Astrocyte (in vitro differentiated cells and primary cell): ENCODE results near the gene ATP2A1. TPM values are rescaled to one million over a fixed set of nuclear protein-coding genes. Genes with fewer than 3 reads are reported as not detected.
A peak's percentile ranks its signal among the peaks of the same experiment; 100 is the strongest.
"Not testable (repeated sequence)": the region's sequence is repeated elsewhere in the genome, so short reads cannot be mapped to it uniquely, and the experiment has no call there.

ENCODE experiments used
- DNase-seq: peaks from one replicate; pipeline ENCODE4 v3.0.0-alpha.2; 2010; ENCODE audit warnings: low read depth
- FAIRE-seq: peaks from 2 replicates; lab custom pipeline; 2011; peaks lifted over from hg19 to GRCh38; lab: Jason Lieb, UNC
- H2AFZ ChIP-seq: 2 replicates; pipeline ENCODE4 v1.6.0; 2012; ENCODE audit warnings: low read depth, low read length, inconsistent platforms
- H3K27ac ChIP-seq: 2 replicates; pipeline ENCODE4 v1.5.1; 2011; ENCODE audit warnings: low read depth, low read length, inconsistent platforms
- H3K27me3 ChIP-seq: 2 replicates; pipeline ENCODE4 v1.6.0; 2011; ENCODE audit warnings: low read length, inconsistent platforms; ENCODE audit not compliant: insufficient read depth
- H3K36me3 ChIP-seq: 2 replicates; pipeline ENCODE4 v1.5.1; 2011; ENCODE audit warnings: low read length, inconsistent platforms; ENCODE audit not compliant: insufficient read depth
- H3K4me1 ChIP-seq: 2 replicates; pipeline ENCODE4 v1.5.1; 2011; ENCODE audit warnings: low read length, inconsistent platforms; ENCODE audit not compliant: insufficient read depth
- H3K4me2 ChIP-seq: 2 replicates; pipeline ENCODE4 v1.6.0; 2012; ENCODE audit warnings: low read length, inconsistent platforms
- H3K4me3 ChIP-seq: 2 replicates; pipeline ENCODE4 v1.5.1; 2011; ENCODE audit warnings: low read depth, mild to moderate bottlenecking, low read length, inconsistent platforms; ENCODE audit not compliant: insufficient read depth
- H3K79me2 ChIP-seq: 2 replicates; pipeline ENCODE4 v1.6.0; 2012; ENCODE audit warnings: mild to moderate bottlenecking, low read length, inconsistent platforms; ENCODE audit not compliant: insufficient read depth
- H3K9ac ChIP-seq: 2 replicates; pipeline ENCODE4 v1.6.0; 2012; ENCODE audit warnings: mild to moderate bottlenecking, low read length, inconsistent platforms
- H3K9me3 ChIP-seq: 2 replicates; pipeline ENCODE4 v1.5.1; 2012; ENCODE audit warnings: low read depth, mild to moderate bottlenecking, low read length, inconsistent platforms; ENCODE audit not compliant: insufficient read depth
- H4K20me1 ChIP-seq: 2 replicates; pipeline ENCODE4 v1.6.0; 2012; ENCODE audit warnings: low read length, inconsistent platforms; ENCODE audit not compliant: insufficient read depth
- H3K27ac Mint-ChIP-seq: one replicate; pipeline ENCODE4 v1.8.0; 2021; ENCODE audit warnings: mild to moderate bottlenecking, mixed read lengths; ENCODE audit not compliant: unreplicated experiment
- H3K27me3 Mint-ChIP-seq: one replicate; pipeline ENCODE4 v1.8.0; 2021; ENCODE audit warnings: low read depth, mixed read lengths; ENCODE audit not compliant: unreplicated experiment
- H3K36me3 Mint-ChIP-seq: one replicate; pipeline ENCODE4 v1.8.0; 2021; ENCODE audit warnings: low read depth, mixed read lengths; ENCODE audit not compliant: unreplicated experiment
- H3K4me1 Mint-ChIP-seq: one replicate; pipeline ENCODE4 v1.8.0; 2021; ENCODE audit warnings: low read depth, mixed read lengths; ENCODE audit not compliant: unreplicated experiment
- H3K4me3 Mint-ChIP-seq: one replicate; pipeline ENCODE4 v1.8.0; 2021; ENCODE audit warnings: mild to moderate bottlenecking, moderate library complexity, mixed read lengths; ENCODE audit not compliant: unreplicated experiment
- H3K9me3 Mint-ChIP-seq: one replicate; pipeline ENCODE4 v1.8.0; 2021; ENCODE audit warnings: mild to moderate bottlenecking, mixed read lengths; ENCODE audit not compliant: unreplicated experiment
- CTCF ChIP-seq: IDR thresholded peaks from 2 replicates; pipeline ENCODE4 v1.5.1; 2011; ENCODE audit warnings: low read depth, mild to moderate bottlenecking, inconsistent platforms, low read length, moderate library complexity; ENCODE audit not compliant: insufficient read depth
- EZH2 ChIP-seq: IDR thresholded peaks from 2 replicates; pipeline ENCODE4 v1.6.1; 2012; ENCODE audit warnings: mild to moderate bottlenecking, low read length, inconsistent platforms; ENCODE audit not compliant: insufficient read depth
- total RNA-seq: library from RNA; stranded (reverse); gene quantifications from 2 replicates; pipeline ENCODE4 v1.2.1, GENCODE V29; 2021

Gene ATP2A1
- total RNA-seq, 1 donor from 2014 or later: 2.0 TPM

- H3K79me2 ChIP-seq: no peaks in the 10 kb centered on the region
- H3K27ac Mint-ChIP-seq: no peak overlapping the region
- H2AFZ ChIP-seq: peak overlapping the region; percentile 85
- no peaks in the 10 kb centered on the region for H3K9me3 Mint-ChIP-seq
- peaks cover 13% of the 10 kb centered on the region for H3K27me3 Mint-ChIP-seq
- peak overlapping the region; percentile 78 for H3K4me3 ChIP-seq
- peak overlapping the region; percentile 81 for H3K9ac ChIP-seq
- no peaks in the 10 kb centered on the region for H3K36me3 ChIP-seq
- peaks cover 13% of the 10 kb centered on the region for H3K4me1 ChIP-seq
- TF ChIP-seq EZH2: no peak
- TF ChIP-seq CTCF: no peak
- FAIRE-seq (no peak), DNase-seq (peak; percentile 51)
- H3K27ac ChIP-seq: no peak overlapping the region
- no peaks in the 10 kb centered on the region for H3K9me3 ChIP-seq
- H3K4me2 ChIP-seq: peak overlapping the region; percentile 98
- peak overlapping the region; percentile 88 for H3K4me3 Mint-ChIP-seq
- peaks cover 2% of the 10 kb centered on the region for H3K4me1 Mint-ChIP-seq
- peaks cover 5% of the 10 kb centered on the region for H3K36me3 Mint-ChIP-seq
- no peaks in the 10 kb centered on the region for H3K27me3 ChIP-seq
- no peaks in the 10 kb centered on the region for H4K20me1 ChIP-seq
These were observed 1.7 kb downstream of the ATP2A1 start for GRCh38 chr16:28879841-28880588.

GRCh38 chr16:28880589-28880915, 2.3 kb downstream of the ATP2A1 start:
- no peak for FAIRE-seq
- Histone ChIP-seq H3K27me3 (no peaks in the 10 kb centered on the region), H3K4me2 (peak overlapping the region; percentile 98), H4K20me1 (no peaks in the 10 kb centered on the region), H3K4me1 (peaks cover 13% of the 10 kb centered on the region), H3K9me3 (no peaks in the 10 kb centered on the region), H3K79me2 (no peaks in the 10 kb centered on the region), H3K9ac (no peak overlapping the region), H3K36me3 (no peaks in the 10 kb centered on the region), H3K27ac (no peak overlapping the region), H2AFZ (peak overlapping the region; percentile 85), H3K4me3 (no peak overlapping the region)
- Mint-ChIP-seq H3K27ac (peak overlapping the region; percentile 34), H3K4me3 (peak overlapping the region; percentile 73), H3K4me1 (peaks cover 2% of the 10 kb centered on the region), H3K27me3 (peaks cover 13% of the 10 kb centered on the region), H3K9me3 (no peaks in the 10 kb centered on the region), H3K36me3 (peaks cover 5% of the 10 kb centered on the region)
- TF ChIP-seq EZH2: no peak
- TF ChIP-seq CTCF: no peak
- DNase-seq: no peak

GRCh38 chr16:28880955-28881354, 2.7 kb downstream of the ATP2A1 start:
- Histone ChIP-seq H3K4me2 (no peak overlapping the region), H3K4me1 (peaks cover 13% of the 10 kb centered on the region), H3K36me3 (no peaks in the 10 kb centered on the region), H3K9ac (no peak overlapping the region), H3K4me3 (no peak overlapping the region), H3K27me3 (no peaks in the 10 kb centered on the region), H2AFZ (no peak overlapping the region), H3K79me2 (no peaks in the 10 kb centered on the region), H3K27ac (no peak overlapping the region), H4K20me1 (no peaks in the 10 kb centered on the region), H3K9me3 (no peaks in the 10 kb centered on the region)
- H3K27ac Mint-ChIP-seq: peak overlapping the region; percentile 34
- FAIRE-seq: no peak
- no peak for TF ChIP-seq CTCF
- no peak for TF ChIP-seq EZH2
- H3K4me3 Mint-ChIP-seq: peak overlapping the region; percentile 73
- H3K27me3 Mint-ChIP-seq: peaks cover 13% of the 10 kb centered on the region
- DNase-seq: no peak
- peaks cover 2% of the 10 kb centered on the region for H3K4me1 Mint-ChIP-seq
- H3K36me3 Mint-ChIP-seq: peaks cover 5% of the 10 kb centered on the region
- H3K9me3 Mint-ChIP-seq: no peaks in the 10 kb centered on the region

GRCh38 chr16:28881565-28881964, 3.3 kb downstream of the ATP2A1 start:
- not testable (repeated sequence) for H3K36me3 Mint-ChIP-seq, H3K36me3 ChIP-seq, H3K79me2 ChIP-seq, H4K20me1 ChIP-seq, DNase-seq, H3K4me3 ChIP-seq, H3K27me3 ChIP-seq, H3K9me3 ChIP-seq, H3K27ac ChIP-seq, H3K4me3 Mint-ChIP-seq, FAIRE-seq, H2AFZ ChIP-seq, H3K4me2 ChIP-seq, H3K4me1 Mint-ChIP-seq, H3K9me3 Mint-ChIP-seq, H3K9ac ChIP-seq
- Mint-ChIP-seq H3K27ac (peak overlapping the region; percentile 18), H3K27me3 (peaks cover 13% of the 10 kb centered on the region)
- peaks cover 13% of the 10 kb centered on the region for H3K4me1 ChIP-seq
